Sigmoid colon (tissue), 4 donors: ENCODE measurements around the gene TMEM14B.

Experiments used
- CTCF ChIP-seq, 4 experiments: fragments of 450-650 bp in 3 of 4; fragments of 200-600 bp in 1 of 4; IDR thresholded peaks; one replicate each; pipeline ENCODE4 v1.5.1; 2016 to 2019; ENCODE audit warnings: antibody characterized with exemption in 4 of 4, mild to moderate bottlenecking in 3 of 4, moderate library complexity in 2 of 4
- EP300 ChIP-seq, 4 donors: sonication (generic); formaldehyde crosslinking; IDR thresholded peaks; one replicate each; pipeline ENCODE4 v1.6.1; 2017; ENCODE audit warnings: antibody characterized with exemption in 4 of 4
- POLR2A ChIP-seq, 2 donors: fragments of 450-650 bp; IDR thresholded peaks; one replicate each; pipeline ENCODE4 v1.6.1; 2016; ENCODE audit warnings: antibody characterized with exemption in 2 of 2, mild to moderate bottlenecking in 2 of 2, moderate library complexity in 2 of 2

- TF ChIP-seq CTCF (IDR thresholded peaks at IDR 0.05) = no peak
- no peak for TF ChIP-seq POLR2A (IDR thresholded peaks at IDR 0.05)
- TF ChIP-seq EP300 (IDR thresholded peaks at IDR 0.05) = no peak
Observed at GRCh38 chr6:10743515-10743914, 4.1 kb upstream of the TMEM14B start.
